Right lobe of liver (tissue), 6 donors: Measurements from ENCODE around the gene PRKCA. TPM values are rescaled to one million over a fixed set of nuclear protein-coding genes. Genes with fewer than 3 reads are reported as not detected.

ENCODE experiments used
- ATAC-seq, 4 donors: fragments of 200-7000 bp; cut with Tn5 transposase; one replicate each; pipeline ENCODE4 v1.9.1; 2020; ENCODE audit warnings: mild to moderate bottlenecking in 4 of 4, moderate library complexity in 4 of 4
- DNase-seq, 3 donors: peaks; one replicate each; pipeline ENCODE4 v3.0.0-alpha.2; 2020
- H3K27ac ChIP-seq, 3 donors: fragments of 200-600 bp; one replicate each; pipeline ENCODE4 v1.8.0; 2022
- H3K27me3 ChIP-seq, 2 donors: fragments of 200-600 bp; one replicate each; pipeline ENCODE4 v1.8.0; 2022
- H3K36me3 ChIP-seq, 4 donors: fragments of 200-600 bp; sonication (generic) in 1 of 4; one replicate each; pipeline versions ENCODE4 v1.5.1 to v1.8.0; 2017 to 2022; ENCODE audit warnings: control low read depth in 1 of 4
- H3K4me1 ChIP-seq, 4 donors: fragments of 200-600 bp; sonication (generic) in 1 of 4; one replicate each; pipeline versions ENCODE4 v1.5.1 to v1.8.0; 2017 to 2022; ENCODE audit warnings: control low read depth in 1 of 4
- H3K4me3 ChIP-seq, 3 donors: fragments of 200-600 bp; one replicate each; pipeline ENCODE4 v1.8.0; 2022
- H3K9me3 ChIP-seq, 4 donors: fragments of 200-600 bp; sonication (generic) in 1 of 4; one replicate each; pipeline versions ENCODE4 v1.5.1 to v1.8.0; 2017 to 2022; ENCODE audit warnings: control low read depth in 1 of 4
- POLR2A ChIP-seq: fragments of 450-650 bp; IDR thresholded peaks from one replicate; pipeline ENCODE4 v1.6.1; 2017; ENCODE audit warnings: antibody characterized with exemption, mild to moderate bottlenecking
- WGBS: methylation state at CpG from one replicate; pipeline ENCODE4 v1.1.6; 2018; ENCODE audit warnings: low coverage, low lambda C conversion rate; ENCODE audit not compliant: insufficient coverage; ENCODE audit errors: missing lambda C conversion rate; 5-methylcytosine and 5-hydroxymethylcytosine counted together
- intact Hi-C, 2 donors: fragments of 100-400 bp; cut with DNase I; formaldehyde crosslinking; loops; one replicate each; pipeline versions ENCODE4 v1.11.2 to v1.14.1; 2022
- total RNA-seq, 6 experiments: library from RNA; depleted of rRNA in 2 of 6; stranded (reverse); fragments of >200 nt in 2 of 6; fragmentation: NEBNext Ultra II Directional in 3 of 6; extraction: Animal tissue kit (Norgen Biotek cat#: 25700) in 3 of 6; gene quantifications; one replicate each; pipeline versions ENCODE4 v1.1.0 to v1.2.4, GENCODE V29; 2016 to 2023
- TF ChIP-seq, protein P1 (sequence below), 4 donors: fragments of 200-600 bp in 3 of 4; fragments of 450-650 bp in 1 of 4; IDR thresholded peaks; one replicate each; pipeline versions ENCODE4 v1.5.1 to v1.8.0; 2016 to 2022; ENCODE audit warnings: antibody characterized with exemption in 4 of 4, mild to moderate bottlenecking in 2 of 4
- donor health status: DM: no; HTN: yes; CAD: no.
- donor health status: DM: no; HTN: no; CAD: no.
- donor health status: DM: no; HTN: no; CAD: no.
- donor health status: DM: no; HTN: yes; CAD: no.
- donor health status: DM: no; HTN: yes; CAD: no.

Gene PRKCA
- total RNA-seq, 6 experiments from 2014 or later, result 11.7 to 23.0 (median 18.7) TPM

DNA sequence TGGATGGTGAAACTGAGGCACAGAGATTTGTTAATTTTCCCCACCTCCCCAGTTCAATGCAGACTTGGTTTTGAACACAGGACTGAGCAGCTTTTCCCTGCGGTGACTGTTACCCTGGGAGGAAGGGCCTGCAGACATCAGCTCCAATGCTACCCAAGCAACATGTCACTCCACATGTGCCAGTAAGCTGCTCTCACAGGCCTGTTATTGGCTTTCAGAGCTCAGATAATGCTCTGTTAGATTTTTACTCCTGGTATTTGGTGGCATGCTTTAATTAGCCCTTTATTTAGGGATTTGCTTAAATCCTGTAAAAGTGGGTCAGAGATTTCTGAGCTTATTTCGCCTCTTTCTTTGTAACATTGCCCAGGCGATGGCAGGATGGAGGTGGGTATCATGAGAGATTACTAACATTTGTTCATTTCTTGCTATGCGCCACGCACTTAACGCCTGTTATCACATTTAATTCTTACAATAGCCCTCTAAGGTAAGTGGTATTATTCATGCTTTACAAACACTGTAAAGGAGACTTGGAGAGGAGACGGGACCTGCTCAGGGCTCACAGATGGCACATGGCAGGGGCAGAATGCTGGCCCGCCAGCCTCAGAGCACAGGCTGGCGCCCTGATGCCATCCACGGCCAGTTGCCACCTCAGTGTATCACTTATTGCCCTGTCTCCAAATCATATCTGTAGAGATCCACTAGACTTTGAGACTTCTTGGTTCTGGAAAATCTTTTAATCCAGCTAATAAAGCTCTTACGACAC, 448.5 kb downstream of the PRKCA start:
- 95% methylated on average over 9 of the region's 11 CpGs for WGBS
- no peak overlapping the region for H3K27ac ChIP-seq
- no peak for DNase-seq
- peaks cover 0 to 7% (median 3%) of the 10 kb centered on the region in 4 donors for H3K36me3 ChIP-seq
- ATAC-seq, result no peak
- no peak for TF ChIP-seq POLR2A
- TF ChIP-seq, protein P1, sequence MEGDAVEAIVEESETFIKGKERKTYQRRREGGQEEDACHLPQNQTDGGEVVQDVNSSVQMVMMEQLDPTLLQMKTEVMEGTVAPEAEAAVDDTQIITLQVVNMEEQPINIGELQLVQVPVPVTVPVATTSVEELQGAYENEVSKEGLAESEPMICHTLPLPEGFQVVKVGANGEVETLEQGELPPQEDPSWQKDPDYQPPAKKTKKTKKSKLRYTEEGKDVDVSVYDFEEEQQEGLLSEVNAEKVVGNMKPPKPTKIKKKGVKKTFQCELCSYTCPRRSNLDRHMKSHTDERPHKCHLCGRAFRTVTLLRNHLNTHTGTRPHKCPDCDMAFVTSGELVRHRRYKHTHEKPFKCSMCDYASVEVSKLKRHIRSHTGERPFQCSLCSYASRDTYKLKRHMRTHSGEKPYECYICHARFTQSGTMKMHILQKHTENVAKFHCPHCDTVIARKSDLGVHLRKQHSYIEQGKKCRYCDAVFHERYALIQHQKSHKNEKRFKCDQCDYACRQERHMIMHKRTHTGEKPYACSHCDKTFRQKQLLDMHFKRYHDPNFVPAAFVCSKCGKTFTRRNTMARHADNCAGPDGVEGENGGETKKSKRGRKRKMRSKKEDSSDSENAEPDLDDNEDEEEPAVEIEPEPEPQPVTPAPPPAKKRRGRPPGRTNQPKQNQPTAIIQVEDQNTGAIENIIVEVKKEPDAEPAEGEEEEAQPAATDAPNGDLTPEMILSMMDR (IDR thresholded peaks at IDR 0.05), result no peak
- H3K4me1 ChIP-seq, result no peaks in the 10 kb centered on the region
- H3K9me3 ChIP-seq, result no peaks in the 10 kb centered on the region
- H3K27me3 ChIP-seq, result no peaks in the 10 kb centered on the region
- intact Hi-C loops, result no loop called here
- H3K4me3 ChIP-seq, result no peak overlapping the region

DNA sequence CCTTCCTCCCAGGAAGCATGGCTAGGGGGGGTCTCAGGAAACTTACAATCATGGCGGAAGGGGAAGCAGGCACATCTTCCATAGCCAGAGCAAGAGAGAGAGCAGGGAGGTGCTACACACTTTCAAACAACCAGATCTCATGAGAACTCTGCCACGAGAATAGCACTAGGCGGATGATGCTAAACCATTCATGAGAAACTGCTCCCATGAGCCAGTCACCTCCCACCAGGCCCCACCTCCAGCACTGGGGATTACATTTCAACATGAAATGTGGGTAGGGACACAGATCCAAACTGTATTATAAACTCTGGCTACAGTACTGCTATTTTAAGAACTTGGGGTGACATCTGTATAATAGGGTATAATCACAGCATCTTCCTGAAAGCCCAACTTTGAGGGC, 449.4 kb downstream of the PRKCA start:
- DNase-seq (no peak), ATAC-seq (no peak)
- no peak for TF ChIP-seq POLR2A
- TF ChIP-seq, protein P1 (IDR thresholded peaks at IDR 0.05), result no peak
- Histone ChIP-seq H3K36me3 (peaks cover 0 to 7% (median 3%) of the 10 kb centered on the region in 4 donors), H3K4me1 (no peaks in the 10 kb centered on the region), H3K27me3 (no peaks in the 10 kb centered on the region), H3K27ac (no peak overlapping the region), H3K9me3 (no peaks in the 10 kb centered on the region), H3K4me3 (no peak overlapping the region)
- WGBS, result 94% methylated on average over 3 of the region's 3 CpGs
- intact Hi-C loops, result no loop called here

- no peaks in the 10 kb centered on the region for H3K4me1 ChIP-seq
- H3K9me3 ChIP-seq, result no peaks in the 10 kb centered on the region
- peaks cover 0 to 7% (median 3%) of the 10 kb centered on the region in 4 donors for H3K36me3 ChIP-seq
- intact Hi-C loops, result no loop called here
- no peak overlapping the region for H3K4me3 ChIP-seq
- no peak overlapping the region for H3K27ac ChIP-seq
- H3K27me3 ChIP-seq, result no peaks in the 10 kb centered on the region
- no peak for DNase-seq
- no peak for ATAC-seq
- TF ChIP-seq POLR2A, result no peak
- TF ChIP-seq, protein P1 (IDR thresholded peaks at IDR 0.05), result no peak
- WGBS, result no CpG with 5 or more reads among the region's 3 CpGs
Measured at GRCh38 chr17:66752411-66752810, 450.0 kb downstream of the PRKCA start.

- DNase-seq, result no peak
- WGBS, result 84% methylated on average over 8 of the region's 11 CpGs
Measured at GRCh38 chr17:66753126-66753920, 450.9 kb downstream of the PRKCA start.

More at GRCh38 chr17:66753126-66753920, 450.9 kb downstream of the PRKCA start:
- intact Hi-C loops, result no loop called here
- H3K27me3 ChIP-seq, result no peaks in the 10 kb centered on the region
- no peak for ATAC-seq
- no peaks in the 10 kb centered on the region for H3K9me3 ChIP-seq
- TF ChIP-seq POLR2A, result no peak
- TF ChIP-seq, protein P1 (IDR thresholded peaks at IDR 0.05), result no peak
- no peak overlapping the region for H3K27ac ChIP-seq
- H3K36me3 ChIP-seq, result peaks cover 0 to 7% (median 3%) of the 10 kb centered on the region in 4 donors
- H3K4me1 ChIP-seq, result no peaks in the 10 kb centered on the region
- no peak overlapping the region for H3K4me3 ChIP-seq
